ENCODE measurements around the gene IKBKE.

GRCh38 chr1:206472454-206472853, 2.2 kb downstream of the IKBKE start:
- TF ChIP-seq EP300 (conservative IDR thresholded peaks at IDR 0.05; ENCODE audit: poor library complexity, severe bottlenecking) (no peak), CTCF (IDR thresholded peaks at IDR 0.05; ENCODE audit: poor library complexity, severe bottlenecking) (no peak), POLR2AphosphoS5 (IDR thresholded peaks at IDR 0.05) (no peak), TAF1 (IDR thresholded peaks at IDR 0.05; ENCODE audit: low read depth) (no peak), EZH2 (IDR thresholded peaks at IDR 0.05; ENCODE audit: borderline replicate concordance, insufficient read depth, low read length, poor library complexity, severe bottlenecking) (no peak), RAD21 (conservative IDR thresholded peaks at IDR 0.05) (no peak)
- TF ChIP-seq, protein P1, sequence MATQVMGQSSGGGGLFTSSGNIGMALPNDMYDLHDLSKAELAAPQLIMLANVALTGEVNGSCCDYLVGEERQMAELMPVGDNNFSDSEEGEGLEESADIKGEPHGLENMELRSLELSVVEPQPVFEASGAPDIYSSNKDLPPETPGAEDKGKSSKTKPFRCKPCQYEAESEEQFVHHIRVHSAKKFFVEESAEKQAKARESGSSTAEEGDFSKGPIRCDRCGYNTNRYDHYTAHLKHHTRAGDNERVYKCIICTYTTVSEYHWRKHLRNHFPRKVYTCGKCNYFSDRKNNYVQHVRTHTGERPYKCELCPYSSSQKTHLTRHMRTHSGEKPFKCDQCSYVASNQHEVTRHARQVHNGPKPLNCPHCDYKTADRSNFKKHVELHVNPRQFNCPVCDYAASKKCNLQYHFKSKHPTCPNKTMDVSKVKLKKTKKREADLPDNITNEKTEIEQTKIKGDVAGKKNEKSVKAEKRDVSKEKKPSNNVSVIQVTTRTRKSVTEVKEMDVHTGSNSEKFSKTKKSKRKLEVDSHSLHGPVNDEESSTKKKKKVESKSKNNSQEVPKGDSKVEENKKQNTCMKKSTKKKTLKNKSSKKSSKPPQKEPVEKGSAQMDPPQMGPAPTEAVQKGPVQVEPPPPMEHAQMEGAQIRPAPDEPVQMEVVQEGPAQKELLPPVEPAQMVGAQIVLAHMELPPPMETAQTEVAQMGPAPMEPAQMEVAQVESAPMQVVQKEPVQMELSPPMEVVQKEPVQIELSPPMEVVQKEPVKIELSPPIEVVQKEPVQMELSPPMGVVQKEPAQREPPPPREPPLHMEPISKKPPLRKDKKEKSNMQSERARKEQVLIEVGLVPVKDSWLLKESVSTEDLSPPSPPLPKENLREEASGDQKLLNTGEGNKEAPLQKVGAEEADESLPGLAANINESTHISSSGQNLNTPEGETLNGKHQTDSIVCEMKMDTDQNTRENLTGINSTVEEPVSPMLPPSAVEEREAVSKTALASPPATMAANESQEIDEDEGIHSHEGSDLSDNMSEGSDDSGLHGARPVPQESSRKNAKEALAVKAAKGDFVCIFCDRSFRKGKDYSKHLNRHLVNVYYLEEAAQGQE (IDR thresholded peaks at IDR 0.05; ENCODE audit: borderline replicate concordance), result no peak
